ENCODE data around the gene MBD1. TPM values are rescaled to one million over a fixed set of nuclear protein-coding genes. Genes with fewer than 3 reads are reported as not detected.

MBD1 gene
- total RNA-seq, 1 experiment from 2014 or later, result 58.1 TPM

DNA sequence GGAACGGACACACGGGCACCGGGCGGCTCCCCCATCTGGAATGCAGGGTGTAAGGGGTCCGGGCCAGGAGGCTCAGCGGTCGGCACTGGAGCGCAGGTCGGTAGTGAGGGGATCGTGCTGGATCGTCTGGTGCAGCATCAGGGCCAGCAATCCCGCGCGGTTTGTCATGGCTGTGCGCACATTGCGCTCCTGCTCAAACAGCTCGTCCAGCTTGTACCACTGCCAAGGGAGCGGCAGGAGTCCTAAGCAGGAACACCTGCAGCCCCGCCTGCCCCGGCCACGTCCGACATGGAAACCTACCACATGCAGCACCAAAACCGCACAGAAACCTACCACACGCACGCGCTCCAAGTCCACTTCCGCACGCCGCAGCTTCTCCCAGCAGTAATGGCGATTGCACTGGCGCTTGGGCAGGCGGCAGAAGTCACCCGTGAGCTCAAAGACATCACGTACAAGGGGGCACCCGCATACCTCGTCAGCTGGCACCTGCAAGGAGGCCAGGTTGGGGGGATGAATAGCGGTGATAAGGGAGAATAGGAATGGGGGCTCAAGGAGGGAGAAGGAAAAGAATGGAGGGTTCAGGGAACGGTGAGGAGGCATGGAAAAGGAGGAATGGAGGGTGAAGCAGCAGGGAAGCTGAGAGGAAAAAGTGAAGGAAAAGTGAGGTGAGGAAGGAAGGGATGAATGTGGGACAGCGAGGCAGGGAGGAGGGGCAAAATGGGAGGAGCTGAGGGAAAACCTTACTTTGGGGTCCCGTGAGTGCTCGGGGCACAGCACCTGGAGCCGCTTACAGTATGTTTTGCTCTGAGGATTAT lies 1.4 kb upstream of the MBD1 start:
- no peak overlapping the region for H3K4ac ChIP-seq (ENCODE audit: low read depth, low read length)
- no peak overlapping the region for H3K56ac ChIP-seq (ENCODE audit: insufficient read length, low read depth, low read length)
- no peak overlapping the region for H3K23ac ChIP-seq (ENCODE audit: insufficient read length, low read depth, low read length)
- no peaks in the 10 kb centered on the region for H4K20me1 ChIP-seq (ENCODE audit: control insufficient read depth, insufficient read depth, insufficient read length)
- no peak overlapping the region for H2BK20ac ChIP-seq (ENCODE audit: low read depth, low read length, poor library complexity, severe bottlenecking)
- no CpG with 5 or more reads among the region's 42 CpGs for WGBS (ENCODE audit: extremely low coverage, insufficient read length, low lambda C conversion rate)
- H3K9me3 Mint-ChIP-seq, result no peaks in the 10 kb centered on the region; a peak in 1 of 5 replicates
- H2AK5ac ChIP-seq (ENCODE audit: insufficient read length, low read length), result no peak overlapping the region
- H3K18ac ChIP-seq (ENCODE audit: insufficient read length, low read depth, low read length), result no peak overlapping the region
- H3K9me3 ChIP-seq (ENCODE audit: control insufficient read depth, low read depth, low read length), result no peaks in the 10 kb centered on the region
- DNase-seq, result no peak
- H3K9ac ChIP-seq (ENCODE audit: extremely low read depth, insufficient read length, low read length), result no peak overlapping the region
- H4K5ac ChIP-seq (ENCODE audit: insufficient read length, low read depth, low read length), result no peak overlapping the region
- H3K36me3 Mint-ChIP-seq (ENCODE audit: insufficient read depth in 1 of 3, low read depth in 3 of 3), result peaks cover 40 to 56% (median 52%) of the 10 kb centered on the region in 3 experiments; a peak in 6 of 7 replicates
- H2BK12ac ChIP-seq (ENCODE audit: insufficient read length, low read depth, low read length), result no peak overlapping the region
- no peaks in the 10 kb centered on the region; the same call in 1 of the 2 replicates for H3K79me2 ChIP-seq (ENCODE audit: insufficient read depth, low read length)
- no peak overlapping the region for H3K14ac ChIP-seq (ENCODE audit: insufficient read depth, low read length)
- no peak overlapping the region for H2BK5ac ChIP-seq (ENCODE audit: insufficient read length, low read length)
- H4K91ac ChIP-seq (ENCODE audit: insufficient read length, low read depth, low read length), result no peak overlapping the region
- H2AFZ ChIP-seq (ENCODE audit: low read length), result no peak overlapping the region
- H3K4me3 Mint-ChIP-seq, result peak overlapping the region; percentile 95 to 98
- no peaks in the 10 kb centered on the region for H3K79me1 ChIP-seq (ENCODE audit: insufficient read depth, low read depth, low read length, poor library complexity, severe bottlenecking)
- peaks cover 17 to 24% of the 10 kb centered on the region in 2 experiments for H3K4me1 Mint-ChIP-seq
- no peak overlapping the region for H3T11ph ChIP-seq (ENCODE audit: low read length)
- no peak overlapping the region for H3K4me2 ChIP-seq (ENCODE audit: insufficient read depth, insufficient read length, low read length)
- H3K4me1 ChIP-seq (ENCODE audit: insufficient read depth, low read length), result no peaks in the 10 kb centered on the region
- no peak overlapping the region for H2BK15ac ChIP-seq (ENCODE audit: low read depth, low read length)
- peak overlapping the region in 1 of 3 experiments; percentile 59; a peak in 1 of 7 replicates for H3K27ac Mint-ChIP-seq
- TF ChIP-seq, protein P1, sequence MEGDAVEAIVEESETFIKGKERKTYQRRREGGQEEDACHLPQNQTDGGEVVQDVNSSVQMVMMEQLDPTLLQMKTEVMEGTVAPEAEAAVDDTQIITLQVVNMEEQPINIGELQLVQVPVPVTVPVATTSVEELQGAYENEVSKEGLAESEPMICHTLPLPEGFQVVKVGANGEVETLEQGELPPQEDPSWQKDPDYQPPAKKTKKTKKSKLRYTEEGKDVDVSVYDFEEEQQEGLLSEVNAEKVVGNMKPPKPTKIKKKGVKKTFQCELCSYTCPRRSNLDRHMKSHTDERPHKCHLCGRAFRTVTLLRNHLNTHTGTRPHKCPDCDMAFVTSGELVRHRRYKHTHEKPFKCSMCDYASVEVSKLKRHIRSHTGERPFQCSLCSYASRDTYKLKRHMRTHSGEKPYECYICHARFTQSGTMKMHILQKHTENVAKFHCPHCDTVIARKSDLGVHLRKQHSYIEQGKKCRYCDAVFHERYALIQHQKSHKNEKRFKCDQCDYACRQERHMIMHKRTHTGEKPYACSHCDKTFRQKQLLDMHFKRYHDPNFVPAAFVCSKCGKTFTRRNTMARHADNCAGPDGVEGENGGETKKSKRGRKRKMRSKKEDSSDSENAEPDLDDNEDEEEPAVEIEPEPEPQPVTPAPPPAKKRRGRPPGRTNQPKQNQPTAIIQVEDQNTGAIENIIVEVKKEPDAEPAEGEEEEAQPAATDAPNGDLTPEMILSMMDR (conservative IDR thresholded peaks at IDR 0.05), result no peak
- H4K8ac ChIP-seq (replicated peaks; ENCODE audit: insufficient read length, low read depth, low read length), result no peak overlapping the region
- H2BK120ac ChIP-seq (ENCODE audit: low read depth, low read length, poor library complexity, severe bottlenecking), result no peak overlapping the region
- H3K27me3 ChIP-seq (ENCODE audit: insufficient read depth, low read length), result no peaks in the 10 kb centered on the region
- no peaks in the 10 kb centered on the region for H3K27me3 Mint-ChIP-seq (ENCODE audit: low read depth)
- peaks cover 15% of the 10 kb centered on the region for H3K23me2 ChIP-seq (ENCODE audit: insufficient read length, low read depth, low read length, poor library complexity, severe bottlenecking)
- H3K27ac ChIP-seq (ENCODE audit: insufficient read length, low read depth, low read length), result no peak overlapping the region
